Psoas muscle (tissue), 8 donors: ENCODE measurements around the gene LRRN2. TPM values are rescaled to one million over a fixed set of nuclear protein-coding genes. Genes with fewer than 3 reads are reported as not detected.

Experiments used
- ATAC-seq, 4 donors: fragments of 200-7000 bp; cut with Tn5 transposase; one replicate each; pipeline ENCODE4 v1.9.1; 2020; ENCODE audit warnings: moderate library complexity in 3 of 4, mild to moderate bottlenecking in 2 of 4
- DNase-seq, 2 donors: peaks; one replicate each; pipeline ENCODE4 v3.0.0-alpha.2; 2020
- H3K27ac ChIP-seq: fragments of 200-600 bp; one replicate; pipeline ENCODE4 v1.8.0; 2022
- H3K27me3 ChIP-seq, 3 donors: fragments of 200-600 bp in 1 of 3; one replicate each; pipeline versions ENCODE4 v1.6.1 to v1.8.0; 2013 to 2022; ENCODE audit warnings: low read length in 2 of 3, mild to moderate bottlenecking in 2 of 3, moderate library complexity in 1 of 3; ENCODE audit not compliant: insufficient read depth in 3 of 3
- H3K36me3 ChIP-seq, 2 donors: fragments of 200-600 bp in 1 of 2; one replicate each; pipeline versions ENCODE4 v1.6.1 to v1.8.0; 2013 to 2022; ENCODE audit warnings: low read depth in 1 of 2, mild to moderate bottlenecking in 1 of 2, moderate library complexity in 1 of 2; ENCODE audit not compliant: insufficient read depth in 1 of 2
- H3K4me1 ChIP-seq: fragments of 200-600 bp; one replicate; pipeline ENCODE4 v1.8.0; 2022
- H3K4me3 ChIP-seq: fragments of 200-600 bp; one replicate; pipeline ENCODE4 v1.8.0; 2022; ENCODE audit warnings: mild to moderate bottlenecking
- H3K9me3 ChIP-seq: fragments of 200-600 bp; one replicate; pipeline ENCODE4 v1.8.0; 2022
- CTCF ChIP-seq: fragments of 200-600 bp; IDR thresholded peaks from one replicate; pipeline ENCODE4 v1.8.0; 2022; ENCODE audit warnings: antibody characterized with exemption
- WGBS, 3 donors: extraction: QIAGEN DNeasy Blood & Tissue Kit; methylation state at CpG; one replicate each; pipeline versions ENCODE4 v1.1.6 to v1.1.7; 2013; 5-methylcytosine and 5-hydroxymethylcytosine counted together
- intact Hi-C, 2 donors: fragments of 100-400 bp; cut with DNase I; formaldehyde crosslinking; loops; one replicate each; pipeline versions ENCODE4 v1.11.0 to v1.14.2; 2022
- polyA plus RNA-seq, 3 donors: library from polyadenylated mRNA; stranded (reverse); fragments of 200-250 nt; gene quantifications; one replicate each; pipeline ENCODE4 v1.2.3, GENCODE V29; 2013
- total RNA-seq, 4 donors: library from RNA; stranded (reverse); fragmentation: NEBNext Ultra II Directional in 2 of 4; extraction: Animal tissue kit (Norgen Biotek cat#: 25700) in 2 of 4; gene quantifications; one replicate each; pipeline versions ENCODE4 v1.2.1 to v1.2.4, GENCODE V29; 2021 to 2023
- donor health status: healthy with polysubstance abuse.
- donor health status: DM: no; HTN: no; CAD: no; lungs with moderate emphysema.
- donor health status: Bipolar disorder and iron deficiency.
- donor health status: healthy.
- donor health status: DM: yes; HTN: yes; CAD: no.
- donor health status: DM: no; HTN: no; CAD: no.
- donor health status: DM: no; HTN: no; CAD: no.
- donor health status: DM: yes; HTN: yes; CAD: no.

LRRN2 gene
- total and polyA plus RNA-seq, 7 donors: 0.71 to 2.2 (median 0.94) TPM

- intact Hi-C loops: no loop called here
- Histone ChIP-seq H3K27ac (no peak overlapping the region), H3K27me3 (no peaks in the 10 kb centered on the region), H3K4me1 (no peaks in the 10 kb centered on the region), H3K4me3 (no peak overlapping the region), H3K36me3 (no peaks in the 10 kb centered on the region), H3K9me3 (no peaks in the 10 kb centered on the region)
- DNase-seq (no peak), ATAC-seq (no peak)
- TF ChIP-seq CTCF: no peak
- 85 to 92% (median 91%) methylated on average over 6 of the region's 6 CpGs for WGBS, 3 donors
Observed at GRCh38 chr1:204616641-204617040, 68.9 kb downstream of the LRRN2 start.

- intact Hi-C loops: no loop called here
- no peak overlapping the region for H3K4me3 ChIP-seq
Observed at GRCh38 chr1:204615881-204616280, 69.7 kb downstream of the LRRN2 start.

DNA sequence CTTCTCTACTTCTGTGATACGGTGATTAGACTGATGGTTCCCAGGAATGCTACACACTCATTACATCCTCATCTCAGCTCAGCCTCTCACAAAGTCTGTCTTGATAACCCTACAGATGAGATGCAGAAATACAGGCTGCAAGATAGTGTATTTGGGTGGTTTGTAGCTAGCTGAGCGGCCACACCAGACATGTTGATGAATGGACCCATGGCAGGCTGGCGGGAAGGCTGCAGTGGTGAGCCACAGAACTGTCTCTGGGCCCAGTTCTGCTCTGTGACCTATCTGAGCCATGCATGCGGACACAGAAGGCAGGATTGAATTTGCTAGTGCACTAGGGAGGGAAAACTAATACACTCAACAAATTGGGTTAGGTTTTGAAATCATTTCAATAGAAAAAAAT lies 71.9 kb downstream of the LRRN2 start:
- H3K9me3 ChIP-seq: no peaks in the 10 kb centered on the region
- WGBS, 3 donors: 91 to 97% (median 95%) methylated on average over 4 of the region's 4 CpGs
- no peak for TF ChIP-seq CTCF
- no peak overlapping the region for H3K4me3 ChIP-seq
- ATAC-seq: no peak
- no peaks in the 10 kb centered on the region for H3K36me3 ChIP-seq
- intact Hi-C loops: no loop called here
- no peak overlapping the region for H3K27ac ChIP-seq
- no peaks in the 10 kb centered on the region for H3K27me3 ChIP-seq
- H3K4me1 ChIP-seq: no peaks in the 10 kb centered on the region
- no peak for DNase-seq

More at GRCh38 chr1:204615881-204616280, 69.7 kb downstream of the LRRN2 start:
- H3K4me1 ChIP-seq: no peaks in the 10 kb centered on the region
- WGBS, 3 donors: 92 to 93% (median 92%) methylated on average over 8 of the region's 8 CpGs
- no peaks in the 10 kb centered on the region for H3K36me3 ChIP-seq
- TF ChIP-seq CTCF: no peak
- no peak for ATAC-seq
- H3K9me3 ChIP-seq: no peaks in the 10 kb centered on the region
- no peak for DNase-seq
- H3K27ac ChIP-seq: no peak overlapping the region
- no peaks in the 10 kb centered on the region for H3K27me3 ChIP-seq

DNA sequence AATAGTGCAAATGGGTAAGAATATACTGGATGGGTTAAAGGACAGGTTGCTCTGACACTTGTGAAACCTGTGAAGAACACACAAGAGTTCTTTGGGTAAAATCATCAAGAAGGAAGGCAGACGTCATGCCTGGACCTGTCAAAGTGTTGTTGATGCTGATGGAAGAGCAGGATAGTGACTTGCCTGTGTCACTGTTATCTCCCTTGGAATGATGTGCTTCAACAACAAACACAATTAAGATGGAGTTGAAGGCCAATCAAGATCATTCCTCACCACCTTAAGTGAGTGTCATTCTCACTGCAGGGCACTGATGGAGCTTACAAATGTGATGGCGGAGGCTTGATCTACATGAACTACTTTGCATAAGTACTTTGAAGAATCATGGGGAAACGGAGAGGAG lies 73.2 kb downstream of the LRRN2 start:
- intact Hi-C loops: no loop called here
- no peak overlapping the region for H3K4me3 ChIP-seq
- no peaks in the 10 kb centered on the region for H3K4me1 ChIP-seq
- 86 to 91% (median 89%) methylated on average over 3 of the region's 3 CpGs for WGBS, 3 donors
- H3K36me3 ChIP-seq: no peaks in the 10 kb centered on the region
- H3K27ac ChIP-seq: no peak overlapping the region
- ATAC-seq: no peak
- peaks cover 0 to 6% (median 0%) of the 10 kb centered on the region in 3 donors for H3K27me3 ChIP-seq
- H3K9me3 ChIP-seq: no peaks in the 10 kb centered on the region
- TF ChIP-seq CTCF: no peak
- no peak for DNase-seq

- Histone ChIP-seq H3K4me1 (no peaks in the 10 kb centered on the region), H3K36me3 (no peaks in the 10 kb centered on the region), H3K27me3 (peaks cover 0 to 8% (median 0%) of the 10 kb centered on the region in 3 donors), H3K9me3 (no peaks in the 10 kb centered on the region), H3K4me3 (no peak overlapping the region), H3K27ac (no peak overlapping the region)
- no peak for TF ChIP-seq CTCF
- WGBS, 3 donors: 56 to 70% (median 66%) methylated on average over 3 of the region's 3 CpGs
- ATAC-seq: no peak
- intact Hi-C loops: no loop called here
- no peak for DNase-seq
Observed at GRCh38 chr1:204611036-204611435, 74.5 kb downstream of the LRRN2 start.
